ENCODE data around the gene IGSF23.

DNA sequence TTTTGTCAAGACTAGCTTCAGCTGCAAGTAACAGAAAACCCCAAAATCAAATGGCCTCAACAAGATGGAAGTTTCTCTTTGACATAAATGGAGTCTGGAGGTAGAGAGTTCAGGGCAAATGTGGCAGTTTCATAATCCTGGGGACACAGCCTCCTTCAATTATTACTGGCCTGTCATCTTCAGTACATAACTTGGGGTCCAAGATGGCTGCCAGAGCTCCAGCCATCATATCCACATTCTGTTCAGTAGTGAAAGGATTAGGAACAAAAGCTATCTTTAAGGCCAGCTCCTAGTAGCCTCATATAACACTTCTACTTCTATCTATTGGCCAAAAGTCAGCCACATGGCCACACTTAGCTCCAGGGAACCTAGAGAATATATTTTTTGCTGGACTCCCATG is 15.0 kb upstream of the IGSF23 start:
- TF ChIP-seq EZH2phosphoT487 (IDR thresholded peaks at IDR 0.05; ENCODE audit: insufficient read depth, low read depth) (no peak), EZH2 (IDR thresholded peaks at IDR 0.05; ENCODE audit: insufficient read depth, poor library complexity, severe bottlenecking) (no peak)

Measured in GM23248 (cell line).